K562 (cell line): ENCODE measurements around the gene RNF151. TPM values are rescaled to one million over a fixed set of nuclear protein-coding genes. Genes with fewer than 3 reads are reported as not detected.

Source experiments
- BRD9 ChIP-seq: fragments of 450-650 bp; IDR thresholded peaks from 2 replicates; pipeline ENCODE4 v1.6.1; 2018; ENCODE audit warnings: low read depth; ENCODE audit not compliant: partially characterized antibody
- CBFB ChIP-seq: sonication (generic); formaldehyde crosslinking; IDR thresholded peaks from 2 replicates; pipeline ENCODE4 v1.4.0; 2020; ENCODE audit warnings: mild to moderate bottlenecking, missing genetic modification reagents
- CC2D1A ChIP-seq: fragments of 450-650 bp; IDR thresholded peaks from 2 replicates; pipeline ENCODE4 v1.6.1; 2017; ENCODE audit warnings: mild to moderate bottlenecking
- COPS2 ChIP-seq: fragments of 450-650 bp; conservative IDR thresholded peaks from 2 replicates; pipeline ENCODE4 v1.6.1; 2016; ENCODE audit warnings: mild to moderate bottlenecking, moderate library complexity
- CREB3 ChIP-seq: fragments of 450-650 bp; conservative IDR thresholded peaks from 2 replicates; pipeline ENCODE4 v1.6.1; 2016; ENCODE audit warnings: missing genetic modification characterization, low read depth, mild to moderate bottlenecking, missing compliant biosample characterization, moderate library complexity
- CTBP1 ChIP-seq: fragments of 450-650 bp; IDR thresholded peaks from 2 replicates; pipeline ENCODE4 v1.6.1; 2016; ENCODE audit warnings: borderline replicate concordance
- HDAC8 ChIP-seq: fragments of 450-650 bp; IDR thresholded peaks from 2 replicates; pipeline ENCODE4 v1.6.1; 2016; ENCODE audit warnings: mild to moderate bottlenecking, missing genetic modification characterization, moderate library complexity, missing compliant biosample characterization
- HSF4 ChIP-seq: fragments of 250-450 bp; sonication (Bioruptor Pico); IDR thresholded peaks from 2 replicates; pipeline ENCODE4 v2.1.2; 2022; ENCODE audit warnings: mild to moderate bottlenecking, moderate library complexity, borderline replicate concordance
- KLF10 ChIP-seq: fragments of 250-450 bp; sonication (Bioruptor Pico); IDR thresholded peaks from 2 replicates; pipeline ENCODE4 v1.6.1; 2021; ENCODE audit warnings: matching md5 sums
- MAFK ChIP-seq: IDR thresholded peaks from 2 replicates; pipeline ENCODE4 v1.6.1; 2011; ENCODE audit warnings: low read length, improper control_type of control experiment
- MBD2 ChIP-seq: sonication (generic); IDR thresholded peaks from 2 replicates; pipeline ENCODE4 v1.6.1; 2016; ENCODE audit warnings: low read depth, borderline replicate concordance
- PRMT5 ChIP-seq: sonication (generic); formaldehyde crosslinking; IDR thresholded peaks from 2 replicates; pipeline ENCODE4 v1.5.0; 2020; ENCODE audit warnings: missing genetic modification reagents
- RBM22 ChIP-seq: fragments of 200-400 bp; formaldehyde crosslinking; IDR thresholded peaks from 2 replicates; pipeline ENCODE4 v1.6.1; 2018; ENCODE audit warnings: low read length, low read depth; ENCODE audit not compliant: poor library complexity, severe bottlenecking
- RBM34 ChIP-seq: fragments of 200-400 bp; formaldehyde crosslinking; IDR thresholded peaks from 2 replicates; pipeline ENCODE4 v1.6.1; 2018; ENCODE audit warnings: low read length, borderline replicate concordance; ENCODE audit not compliant: insufficient read depth
- RFX1 ChIP-seq: fragments of 450-650 bp; IDR thresholded peaks from 2 replicates; pipeline ENCODE4 v1.6.1; 2016; ENCODE audit warnings: mild to moderate bottlenecking, moderate library complexity
- SAFB ChIP-seq: fragments of 200-400 bp; formaldehyde crosslinking; IDR thresholded peaks from 2 replicates; pipeline ENCODE4 v1.6.1; 2017; ENCODE audit warnings: low read depth, low read length, borderline replicate concordance
- TFAM ChIP-seq: fragments of 250-450 bp; sonication (Bioruptor Pico); conservative IDR thresholded peaks from 2 replicates; pipeline ENCODE4 v1.5.0; 2021; ENCODE audit warnings: mild to moderate bottlenecking, moderate library complexity
- TFAP4 ChIP-seq: sonication (generic); formaldehyde crosslinking; IDR thresholded peaks from 2 replicates; pipeline ENCODE4 v1.8.0; 2022; ENCODE audit warnings: missing genetic modification reagents, mild to moderate bottlenecking, moderate library complexity, borderline replicate concordance
- ZFP36 ChIP-seq: fragments of 150-350 bp; IDR thresholded peaks from 2 replicates; pipeline ENCODE4 v1.6.1; 2018; ENCODE audit warnings: low read length, low read depth; ENCODE audit not compliant: partially characterized antibody
- ZNF224 ChIP-seq: sonication (generic); formaldehyde crosslinking; IDR thresholded peaks from 2 replicates; pipeline ENCODE4 v1.8.0; 2022; ENCODE audit warnings: mild to moderate bottlenecking, missing genetic modification reagents
- ZNF316 ChIP-seq: fragments of 450-650 bp; IDR thresholded peaks from 2 replicates; pipeline ENCODE4 v1.6.1; 2016
- ZNF57 ChIP-seq: fragments of 450-650 bp; formaldehyde crosslinking; IDR thresholded peaks from 2 replicates; pipeline ENCODE4 v1.4.0; 2020; ENCODE audit warnings: mild to moderate bottlenecking, moderate library complexity
- ZNF589 ChIP-seq: fragments of 200-800 bp; sonication (Bioruptor generic); IDR thresholded peaks from 2 replicates; pipeline ENCODE4 v1.6.1; 2016; ENCODE audit warnings: low read depth, missing genetic modification characterization, missing compliant biosample characterization
- ZNF695 ChIP-seq: fragments of 450-650 bp; formaldehyde crosslinking; IDR thresholded peaks from 2 replicates; pipeline ENCODE4 v1.4.0; 2020; ENCODE audit warnings: mild to moderate bottlenecking, moderate library complexity
- ZNF764 ChIP-seq: fragments of 250-450 bp; sonication (Bioruptor Pico); IDR thresholded peaks from 2 replicates; pipeline ENCODE4 v1.4.0; 2020; ENCODE audit warnings: low read depth, mild to moderate bottlenecking, moderate library complexity
- ZNF830 ChIP-seq: fragments of 250-450 bp; sonication (Bioruptor Pico); IDR thresholded peaks from 2 replicates; pipeline ENCODE4 v1.5.0; 2021; ENCODE audit warnings: mild to moderate bottlenecking
- ZSCAN32 ChIP-seq: fragments of 450-650 bp; formaldehyde crosslinking; IDR thresholded peaks from 2 replicates; pipeline ENCODE4 v1.4.0; 2020; ENCODE audit warnings: mild to moderate bottlenecking, moderate library complexity
- polyA plus RNA-seq, 8 experiments: library from polyadenylated mRNA; depleted of rRNA in 4 of 8; stranded (reverse) in 5 of 8; unstranded in 3 of 8; fragments of >200 nt; fragmentation: Nextera tagmentation in 2 of 8; fragmentation: Illumina TruSeq in 1 of 8; extraction: Ambion mirVana in 2 of 8; extraction: Trizol in 1 of 8; gene quantifications; 2 replicates each; pipeline versions ENCODE4 v1.2.1 to v1.2.3, GENCODE V29; 2011 to 2014; ENCODE audit warnings: inconsistent platforms in 1 of 8, missing spikeins in 1 of 8
- total RNA-seq, 7 experiments: library from RNA; depleted of rRNA in 6 of 7; stranded (reverse); fragments of >200 nt in 6 of 7; fragmentation: Illumina TruSeq in 2 of 7; extraction: Trizol in 2 of 7; gene quantifications; 2 replicates each; pipeline versions ENCODE4 v1.2.1 to v1.2.3, GENCODE V29; 2011 to 2021; ENCODE audit warnings: low replicate concordance in 1 of 7
- TF ChIP-seq, protein P1 (sequence below): fragments of 250-450 bp; sonication (Bioruptor Pico); IDR thresholded peaks from 2 replicates; pipeline ENCODE4 v1.5.0; 2020; ENCODE audit warnings: mild to moderate bottlenecking

The RNF151 gene
- total and polyA plus RNA-seq, 9 of the 15 experiments (the other 6 are each of a cell fraction or from before 2014, with no cell fraction given): not detected

DNA sequence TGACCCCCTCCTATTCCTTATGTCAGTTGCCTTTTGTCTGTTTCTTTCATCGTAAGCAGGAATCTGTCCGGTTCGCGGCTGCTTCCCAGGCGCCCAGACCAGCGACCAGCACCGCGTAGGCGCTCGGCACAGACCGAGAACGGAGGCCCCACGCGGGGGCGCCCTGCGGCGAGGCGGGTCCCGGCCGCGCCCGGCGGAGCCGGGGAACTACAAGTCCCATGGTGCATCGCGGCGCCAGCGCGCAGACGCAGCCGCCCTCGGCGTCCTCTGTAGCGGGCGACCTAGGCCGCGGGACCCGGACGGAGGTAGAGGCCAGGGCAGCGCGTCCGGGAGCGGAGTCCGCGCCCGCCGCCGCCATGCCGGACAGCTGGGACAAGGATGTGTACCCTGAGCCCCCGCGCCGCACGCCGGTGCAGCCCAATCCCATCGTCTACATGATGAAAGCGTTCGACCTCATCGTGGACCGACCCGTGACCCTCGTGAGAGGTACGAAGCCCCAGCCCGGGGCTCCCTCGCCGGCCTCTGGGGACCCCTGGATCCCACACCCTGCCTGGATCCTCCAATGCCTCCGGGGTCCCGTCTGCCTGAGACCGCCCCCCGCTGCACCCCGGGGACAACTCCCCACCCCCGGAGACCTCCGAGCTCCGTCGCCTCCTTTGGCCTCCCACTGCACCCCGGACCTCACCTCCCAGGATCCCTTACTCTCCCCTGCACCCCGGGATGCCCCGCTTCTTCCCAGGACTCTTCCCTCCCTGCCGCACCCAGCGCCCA, 7.2 kb upstream of the RNF151 start, which contains the start of gene NDUFB10 (continued):
- no peak for TF ChIP-seq COPS2
- no peak for TF ChIP-seq BRD9
- no peak for TF ChIP-seq ZNF224 (CRISPR knock-in tag)
- no peak for TF ChIP-seq ZNF316
- TF ChIP-seq RBM34: no peak
- peak; percentile 17 for TF ChIP-seq ZFP36
- no peak for TF ChIP-seq SAFB
- no peak for TF ChIP-seq CREB3 (tag)
- TF ChIP-seq ZNF695 (CRISPR knock-in tag): no peak
- TF ChIP-seq HSF4 (CRISPR knock-in tag): no peak
- TF ChIP-seq MAFK: no peak
- TF ChIP-seq ZNF57 (CRISPR knock-in tag): no peak
- 0 out of 2 replicates have a peak, but pooled peaks have one; percentile 9 for TF ChIP-seq ZSCAN32 (CRISPR knock-in tag)
- TF ChIP-seq, protein P1, sequence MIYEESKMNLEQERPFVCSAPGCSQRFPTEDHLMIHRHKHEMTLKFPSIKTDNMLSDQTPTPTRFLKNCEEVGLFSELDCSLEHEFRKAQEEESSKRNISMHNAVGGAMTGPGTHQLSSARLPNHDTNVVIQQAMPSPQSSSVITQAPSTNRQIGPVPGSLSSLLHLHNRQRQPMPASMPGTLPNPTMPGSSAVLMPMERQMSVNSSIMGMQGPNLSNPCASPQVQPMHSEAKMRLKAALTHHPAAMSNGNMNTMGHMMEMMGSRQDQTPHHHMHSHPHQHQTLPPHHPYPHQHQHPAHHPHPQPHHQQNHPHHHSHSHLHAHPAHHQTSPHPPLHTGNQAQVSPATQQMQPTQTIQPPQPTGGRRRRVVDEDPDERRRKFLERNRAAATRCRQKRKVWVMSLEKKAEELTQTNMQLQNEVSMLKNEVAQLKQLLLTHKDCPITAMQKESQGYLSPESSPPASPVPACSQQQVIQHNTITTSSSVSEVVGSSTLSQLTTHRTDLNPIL (CRISPR knock-in tag): no peak
- peak; percentile 46; the same call in 1 of the 2 replicates for TF ChIP-seq MBD2
- no peak for TF ChIP-seq RBM22
- no peak for TF ChIP-seq ZNF589 (CRISPR knock-in tag)
- TF ChIP-seq TFAP4 (CRISPR knock-in tag): peak; percentile 92
- TF ChIP-seq KLF10 (CRISPR knock-in tag): no peak
- peak; percentile 84 for TF ChIP-seq CTBP1
- TF ChIP-seq TFAM (CRISPR knock-in tag): no peak
- no peak for TF ChIP-seq CC2D1A
- peak; percentile 95 for TF ChIP-seq ZNF764 (CRISPR knock-in tag)
- TF ChIP-seq CBFB (CRISPR knock-in tag): 0 out of 2 replicates have a peak, but pooled peaks have one; percentile 65
- no peak for TF ChIP-seq PRMT5 (CRISPR knock-in tag)
- no peak for TF ChIP-seq RFX1
- peak; percentile 61; the same call in 1 of the 2 replicates for TF ChIP-seq HDAC8 (tag)
- no peak for TF ChIP-seq ZNF830 (CRISPR knock-in tag)
